GM12878 (cell line): ENCODE measurements around the gene TIPIN. TPM values are rescaled to one million over a fixed set of nuclear protein-coding genes. Genes with fewer than 3 reads are reported as not detected.

Experiments
- BCL3 ChIP-seq: IDR thresholded peaks from 2 replicates; pipeline ENCODE4 v1.6.1; 2011; ENCODE audit warnings: borderline replicate concordance, low read depth, mild to moderate bottlenecking, moderate library complexity, low read length; ENCODE audit not compliant: insufficient read depth, poor library complexity, severe bottlenecking
- BCLAF1 ChIP-seq: fragments of 450-650 bp; IDR thresholded peaks from 2 replicates; pipeline ENCODE4 v1.6.1; 2017; ENCODE audit warnings: antibody characterized with exemption, mild to moderate bottlenecking, moderate library complexity
- CBFB ChIP-seq: IDR thresholded peaks from 2 replicates; pipeline ENCODE4 v1.6.1; 2016; ENCODE audit warnings: antibody characterized with exemption, low read depth
- CBX3 ChIP-seq: fragments of 200-600 bp; sonication (generic); IDR thresholded peaks from 2 replicates; pipeline ENCODE4 v1.6.1; 2016; ENCODE audit warnings: low read depth, borderline replicate concordance
- CEBPB ChIP-seq, 2 experiments: fragments of 150-350 bp in 1 of 2; IDR thresholded peaks; 2 replicates each; pipeline ENCODE4 v1.6.1; 2012 to 2014; ENCODE audit warnings: low read depth in 2 of 2, low read length in 2 of 2, borderline replicate concordance in 1 of 2, inconsistent platforms in 1 of 2
- CHD4 ChIP-seq: fragments of 200-600 bp; sonication (generic); IDR thresholded peaks from 2 replicates; pipeline ENCODE4 v1.6.1; 2016; ENCODE audit warnings: mild to moderate bottlenecking
- ETV6 ChIP-seq, 2 experiments: fragments of 450-650 bp in 1 of 2; IDR thresholded peaks in 1 of 2; conservative IDR thresholded peaks in 1 of 2; 2 replicates each; pipeline ENCODE4 v1.6.1; 2014; ENCODE audit warnings: antibody characterized with exemption in 1 of 2, borderline replicate concordance in 1 of 2, low read depth in 1 of 2, mild to moderate bottlenecking in 1 of 2, moderate library complexity in 1 of 2
- HCFC1 ChIP-seq: fragments of 150-350 bp; IDR thresholded peaks from 2 replicates; pipeline ENCODE4 v1.6.1; 2014; ENCODE audit warnings: low read length
- MAX ChIP-seq: IDR thresholded peaks from 2 replicates; pipeline ENCODE4 v1.6.1; 2012; ENCODE audit warnings: low read depth, low read length, improper control_type of control experiment
- NKRF ChIP-seq: fragments of 450-650 bp; conservative IDR thresholded peaks from 2 replicates; pipeline ENCODE4 v1.6.1; 2017; ENCODE audit warnings: mild to moderate bottlenecking, moderate library complexity
- NR2C2 ChIP-seq: IDR thresholded peaks from 2 replicates; pipeline ENCODE4 v1.6.1; 2011; ENCODE audit warnings: borderline replicate concordance, low read depth; ENCODE audit not compliant: control insufficient read depth, insufficient read length
- RB1 ChIP-seq: fragments of 450-650 bp; formaldehyde crosslinking; IDR thresholded peaks from 2 replicates; pipeline ENCODE4 v1.6.1; 2017; ENCODE audit warnings: mild to moderate bottlenecking, borderline replicate concordance
- SKIL ChIP-seq: fragments of 450-650 bp; IDR thresholded peaks from 2 replicates; pipeline ENCODE4 v1.6.1; 2017; ENCODE audit warnings: mild to moderate bottlenecking, low read depth, inconsistent platforms; ENCODE audit not compliant: poor library complexity, severe bottlenecking
- SRF ChIP-seq, 2 experiments: IDR thresholded peaks; 2 replicates each; pipeline ENCODE4 v1.6.1; 2011; ENCODE audit warnings: low read depth in 2 of 2, low read length in 2 of 2, mild to moderate bottlenecking in 1 of 2, moderate library complexity in 1 of 2
- YBX1 ChIP-seq: fragments of 450-650 bp; IDR thresholded peaks from 2 replicates; pipeline ENCODE4 v1.6.1; 2016; ENCODE audit warnings: antibody characterized with exemption
- ZBTB4 ChIP-seq: fragments of 450-650 bp; formaldehyde crosslinking; IDR thresholded peaks from 2 replicates; pipeline ENCODE4 v1.4.0; 2022; ENCODE audit warnings: mild to moderate bottlenecking, moderate library complexity
- ZZZ3 ChIP-seq: IDR thresholded peaks from 2 replicates; pipeline ENCODE4 v1.6.1; 2011; ENCODE audit warnings: low read depth; ENCODE audit not compliant: control insufficient read depth, insufficient read length
- polyA plus RNA-seq, 11 experiments: library from polyadenylated mRNA; depleted of rRNA in 4 of 11; unstranded in 6 of 11; stranded (reverse) in 5 of 11; fragments of >200 nt; fragmentation: Nextera tagmentation in 4 of 11; fragmentation: Illumina TruSeq in 1 of 11; extraction: Ambion mirVana in 4 of 11; extraction: Trizol in 1 of 11; gene quantifications; 1 replicate in 1 of 11; 2 replicates in 10 of 11; pipeline versions ENCODE4 v1.2.1 to v1.2.3, GENCODE V29; 2011 to 2016; ENCODE audit warnings: inconsistent platforms in 2 of 11, missing spikeins in 2 of 11, low read depth in 1 of 11
- total RNA-seq, 4 experiments: library from RNA; depleted of rRNA in 3 of 4; stranded (reverse); fragments of >200 nt in 3 of 4; fragmentation: Illumina TruSeq in 1 of 4; extraction: Trizol in 1 of 4; gene quantifications; 2 replicates each; pipeline versions ENCODE4 v1.2.1 to v1.2.3, GENCODE V29; 2013 to 2021

The TIPIN gene
- total and polyA plus RNA-seq, 10 of the 15 experiments (the other 5 are each of a cell fraction or from before 2014, with no cell fraction given): 21.1 to 69.2 (median 47.0) TPM

GRCh38 chr15:66389859-66390381 lies 33.4 kb upstream of the TIPIN start (continued):
- TF ChIP-seq SKIL (peak; percentile 15), CBFB (0 out of 2 replicates have a peak, but pooled peaks have one; percentile 48), ETV6 (conservative IDR thresholded peaks at IDR 0.05 in 1 of 2, IDR thresholded peaks at IDR 0.05 in 1 of 2; ENCODE audit: borderline replicate concordance in 1 of 2, low read depth in 1 of 2) (no peak), BCL3 (no peak), MAX (no peak), SRF (IDR thresholded peaks at IDR 0.05; ENCODE audit: low read depth in 2 of 2, low read length in 2 of 2) (no peak), NR2C2 (no peak), CHD4 (no peak), RB1 (no peak), CBX3 (no peak), ZZZ3 (no peak), ZBTB4 (no peak), BCLAF1 (no peak), HCFC1 (no peak), NKRF (no peak), YBX1 (no peak), CEBPB (IDR thresholded peaks at IDR 0.05; ENCODE audit: borderline replicate concordance in 1 of 2, low read depth in 2 of 2, low read length in 2 of 2) (0 out of 4 replicates have a peak, but pooled peaks of 1 of the 2 experiments have one; percentile 57)
